Measurements from ENCODE around the gene SNAP29. TPM values are rescaled to one million over a fixed set of nuclear protein-coding genes. Genes with fewer than 3 reads are reported as not detected.

Gene SNAP29
- total RNA-seq, 1 donor from 2014 or later: 24.3 TPM

DNA sequence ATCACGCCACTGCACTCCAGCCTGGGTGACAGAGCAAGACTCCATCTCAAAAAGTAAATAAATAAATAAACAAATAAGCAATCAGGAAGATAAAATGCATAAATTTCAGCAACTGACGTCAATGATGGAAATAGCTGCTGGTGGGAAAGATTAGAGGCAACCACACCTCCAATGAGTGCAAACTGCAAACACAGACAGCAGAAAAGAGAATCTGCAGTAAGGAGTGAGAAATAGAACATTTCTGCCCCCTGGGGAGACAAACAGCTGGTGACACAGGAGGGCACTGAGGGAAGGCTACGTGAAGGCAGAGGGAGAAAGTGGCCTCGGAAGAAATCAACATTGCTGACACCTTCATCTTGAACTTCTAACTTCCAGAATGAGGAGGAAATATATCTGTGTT lies 6.7 kb upstream of the SNAP29 start:
- H3K9me3 ChIP-seq: no peaks in the 10 kb centered on the region
- H3K4me3 ChIP-seq: no peak overlapping the region
- H3K36me3 ChIP-seq: no peaks in the 10 kb centered on the region
- DNase-seq: no peak
- no peaks in the 10 kb centered on the region for H3K27me3 ChIP-seq
- H3K27ac ChIP-seq: no peak overlapping the region
- no peak for TF ChIP-seq CTCF (IDR thresholded peaks at IDR 0.05)
- H3K4me1 ChIP-seq: peaks cover 15% of the 10 kb centered on the region
- intact Hi-C loops (cut with DNase I): loop anchor here (10.0 kb wide), 1 partner anchor 57 kb away; no protein-coding TSS in a partner anchor
- ATAC-seq: no peak

GRCh38 chr22:20852503-20852902 lies 6.3 kb upstream of the SNAP29 start:
- Histone ChIP-seq H3K27ac (no peak overlapping the region), H3K36me3 (no peaks in the 10 kb centered on the region), H3K4me1 (peaks cover 19% of the 10 kb centered on the region), H3K4me3 (no peak overlapping the region), H3K27me3 (no peaks in the 10 kb centered on the region), H3K9me3 (no peaks in the 10 kb centered on the region)
- intact Hi-C loops (cut with DNase I): loop anchor here (10.0 kb wide), 1 partner anchor 58 kb away; no protein-coding TSS in a partner anchor
- ATAC-seq (no peak), DNase-seq (no peak)
- TF ChIP-seq CTCF (IDR thresholded peaks at IDR 0.05): no peak

DNA sequence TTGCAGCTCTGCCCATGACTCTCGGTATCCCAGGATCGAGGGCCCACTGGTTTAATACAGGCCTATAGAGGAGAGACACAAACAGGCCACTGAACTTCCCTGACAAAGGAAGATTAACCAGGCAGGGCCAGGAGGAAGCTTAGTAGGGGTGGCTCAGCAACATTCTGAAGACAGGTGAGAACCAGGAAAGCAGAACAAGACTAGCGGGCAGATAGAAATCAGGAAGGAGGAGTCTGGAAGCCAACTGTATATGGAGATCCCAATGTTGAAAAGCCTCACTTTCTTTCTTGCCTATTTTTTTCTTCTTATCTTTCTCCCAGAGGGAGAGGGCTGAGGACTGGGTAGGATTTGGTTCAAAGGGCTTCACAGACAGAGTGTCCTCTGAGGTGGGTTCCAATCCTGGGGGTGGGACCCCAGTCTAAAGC lies 5.6 kb upstream of the SNAP29 start:
- no peak for TF ChIP-seq CTCF (IDR thresholded peaks at IDR 0.05)
- no peaks in the 10 kb centered on the region for H3K9me3 ChIP-seq
- H3K4me3 ChIP-seq: no peak overlapping the region
- H3K27ac ChIP-seq: no peak overlapping the region
- DNase-seq (no peak), ATAC-seq (no peak)
- H3K27me3 ChIP-seq: no peaks in the 10 kb centered on the region
- H3K36me3 ChIP-seq: no peaks in the 10 kb centered on the region
- intact Hi-C loops (cut with DNase I): loop anchor here (10.0 kb wide), 1 partner anchor 58 kb away; no protein-coding TSS in a partner anchor
- H3K4me1 ChIP-seq: peaks cover 22% of the 10 kb centered on the region

GRCh38 chr22:20857247-20857643 lies 1.6 kb upstream of the SNAP29 start:
- peak overlapping the region; percentile 89 for H3K27ac ChIP-seq
- DNase-seq: peak; percentile 13
- H3K4me3 ChIP-seq: peak overlapping the region; percentile 96
- intact Hi-C loops (cut with DNase I): loop anchor here (10.0 kb wide), 1 partner anchor 62 kb away; no protein-coding TSS in a partner anchor
- H3K27me3 ChIP-seq: no peaks in the 10 kb centered on the region
- TF ChIP-seq CTCF (IDR thresholded peaks at IDR 0.05): no peak
- no peaks in the 10 kb centered on the region for H3K9me3 ChIP-seq
- no peak for ATAC-seq
- H3K36me3 ChIP-seq: no peaks in the 10 kb centered on the region
- H3K4me1 ChIP-seq: peaks cover 44% of the 10 kb centered on the region

GRCh38 chr22:20857838-20858614 lies 781 bp upstream of the SNAP29 start:
- ATAC-seq (peak; percentile 78), DNase-seq (peak; percentile 95)
- intact Hi-C loops (cut with DNase I): loop anchor here (10.0 kb wide), 1 partner anchor 63 kb away; no protein-coding TSS in a partner anchor
- Histone ChIP-seq H3K27me3 (no peaks in the 10 kb centered on the region), H3K9me3 (no peaks in the 10 kb centered on the region), H3K4me3 (peak overlapping the region; percentile 96), H3K4me1 (peaks cover 46% of the 10 kb centered on the region), H3K27ac (peak overlapping the region; percentile 89), H3K36me3 (no peaks in the 10 kb centered on the region)
- TF ChIP-seq CTCF (IDR thresholded peaks at IDR 0.05): no peak
